Measurements from ENCODE around the gene HIBCH.
"Not testable (repeated sequence)": the region's sequence is repeated elsewhere in the genome, so short reads cannot be mapped to it uniquely, and the experiment has no call there.

HIBCH gene

DNA sequence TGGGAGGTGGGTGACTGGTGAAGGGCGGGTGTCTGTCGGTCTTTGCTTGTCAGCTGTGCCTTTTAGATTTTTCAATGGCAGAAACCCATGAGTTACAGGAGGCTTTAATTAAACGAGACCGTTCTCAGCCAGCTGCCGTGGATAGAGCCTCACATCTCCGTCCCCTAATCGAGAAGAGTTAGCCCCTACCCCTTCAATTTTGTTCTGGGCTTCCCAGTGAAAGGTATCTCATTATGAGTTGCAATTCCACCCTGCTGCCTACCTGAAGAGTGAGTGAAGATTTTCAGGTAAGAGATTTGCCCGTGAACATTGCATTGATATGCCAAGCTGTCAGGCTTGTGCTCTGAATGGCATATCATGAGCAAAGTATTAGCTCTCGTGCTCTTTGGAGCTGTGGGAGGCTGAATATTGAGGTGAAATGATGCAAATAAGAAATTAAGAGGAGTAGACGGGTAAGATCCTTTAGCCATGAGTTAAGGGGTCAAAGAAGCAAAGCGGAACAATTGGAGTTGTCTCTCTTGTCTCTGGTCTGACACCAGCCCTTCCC lies 138.4 kb downstream of the HIBCH start:
- no peak for DNase-seq

DNA sequence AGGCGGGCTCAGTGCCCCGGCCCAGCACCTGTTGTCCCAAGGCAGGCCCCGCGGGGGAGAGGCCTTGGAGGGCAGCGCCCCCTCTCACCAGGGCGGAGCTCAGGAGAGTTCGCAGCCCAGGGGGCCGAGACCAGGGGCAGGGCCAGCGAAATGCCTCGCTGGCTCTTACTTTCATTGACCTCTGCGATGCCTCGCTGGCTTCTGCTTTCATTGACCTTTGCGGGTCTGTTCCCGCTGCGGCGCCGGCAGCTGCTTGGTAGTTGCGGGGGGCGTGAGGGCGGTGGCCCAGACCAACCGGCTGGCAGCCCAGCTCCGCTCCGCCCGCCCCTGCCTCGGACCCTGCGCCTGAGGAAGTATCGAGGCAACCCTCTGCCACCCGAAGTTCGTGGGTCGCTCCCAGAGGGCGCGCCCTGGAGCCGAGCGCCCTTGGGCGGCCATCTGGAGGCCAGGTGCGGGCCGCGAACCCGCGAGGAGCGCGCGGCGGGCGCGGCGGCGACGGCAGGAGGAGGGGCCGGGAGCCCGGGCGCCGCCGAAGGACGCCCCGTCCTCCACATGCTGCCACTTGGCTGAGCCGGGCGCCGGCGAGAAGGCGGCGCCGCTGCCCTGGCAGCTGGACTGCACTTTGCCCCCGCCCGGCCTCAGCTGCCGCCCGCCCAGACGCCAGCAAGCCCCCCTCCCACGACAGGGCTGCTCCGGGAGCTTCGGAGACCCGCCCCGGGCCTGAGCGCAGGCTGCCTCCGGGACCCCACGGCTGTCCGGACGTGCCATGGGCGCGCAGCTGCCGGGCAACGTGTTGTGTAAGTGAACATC lies 139.1 kb downstream of the HIBCH start:
- no peak for DNase-seq

DNA sequence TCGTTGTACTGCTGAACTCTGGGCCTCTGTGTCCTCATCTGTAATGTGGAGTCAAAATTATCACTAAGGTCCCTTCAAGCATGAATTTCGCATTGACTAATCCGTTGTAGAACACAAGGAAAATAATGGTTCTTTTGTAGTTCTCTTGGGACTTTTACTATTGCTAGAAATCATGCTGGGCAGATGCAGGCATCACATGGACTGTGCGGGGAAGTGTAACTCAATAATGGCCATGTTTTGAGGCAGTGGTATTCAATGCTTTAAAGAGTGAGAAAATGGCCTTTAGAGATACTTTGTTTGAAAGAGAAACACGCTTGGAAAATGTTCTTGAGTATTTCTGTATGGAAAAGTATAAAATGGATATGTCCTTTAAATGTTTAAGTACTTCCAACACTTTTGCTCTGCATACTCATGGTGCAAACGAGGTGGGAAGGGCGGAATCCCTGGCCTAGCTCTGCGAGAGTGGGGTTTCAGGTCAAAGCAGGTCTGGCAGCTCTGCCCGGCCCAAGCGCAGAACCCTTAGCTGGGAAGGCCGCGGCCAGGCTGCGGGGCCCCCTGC lies 139.8 kb downstream of the HIBCH start:
- no peak for DNase-seq

DNA sequence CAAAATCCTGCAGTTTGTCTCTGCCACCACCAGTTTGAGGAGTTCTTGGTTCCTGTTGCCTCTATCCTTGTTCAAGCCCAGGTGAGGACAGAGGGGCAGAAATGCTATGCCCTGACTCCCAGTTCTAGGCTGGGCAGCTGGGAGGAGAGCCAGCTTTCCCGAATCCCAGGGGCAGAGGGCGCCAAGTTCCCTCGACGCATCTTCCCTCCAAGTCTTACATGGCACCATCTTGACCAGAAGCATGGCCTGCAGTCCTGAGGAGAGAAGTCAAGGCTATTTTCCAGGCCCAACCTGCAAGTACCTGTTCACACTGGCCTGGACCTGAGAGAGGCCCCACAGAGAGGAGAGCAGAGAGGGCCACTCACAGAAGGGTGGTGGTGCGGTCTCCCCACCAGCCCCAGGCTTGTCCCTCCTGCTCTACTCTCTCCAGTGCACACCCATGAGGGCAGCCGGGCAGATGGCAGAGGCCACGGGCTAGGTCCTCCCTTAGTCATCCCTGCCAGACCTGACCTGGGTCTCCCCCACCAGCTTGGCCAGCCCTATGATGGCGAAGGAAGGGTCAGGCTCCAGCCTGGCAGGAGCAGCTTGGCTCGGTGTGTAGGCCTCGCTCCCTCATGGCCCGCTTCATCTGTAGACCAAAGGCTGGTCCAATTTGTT lies 141.4 kb downstream of the HIBCH start:
- DNase-seq = no peak

DNA sequence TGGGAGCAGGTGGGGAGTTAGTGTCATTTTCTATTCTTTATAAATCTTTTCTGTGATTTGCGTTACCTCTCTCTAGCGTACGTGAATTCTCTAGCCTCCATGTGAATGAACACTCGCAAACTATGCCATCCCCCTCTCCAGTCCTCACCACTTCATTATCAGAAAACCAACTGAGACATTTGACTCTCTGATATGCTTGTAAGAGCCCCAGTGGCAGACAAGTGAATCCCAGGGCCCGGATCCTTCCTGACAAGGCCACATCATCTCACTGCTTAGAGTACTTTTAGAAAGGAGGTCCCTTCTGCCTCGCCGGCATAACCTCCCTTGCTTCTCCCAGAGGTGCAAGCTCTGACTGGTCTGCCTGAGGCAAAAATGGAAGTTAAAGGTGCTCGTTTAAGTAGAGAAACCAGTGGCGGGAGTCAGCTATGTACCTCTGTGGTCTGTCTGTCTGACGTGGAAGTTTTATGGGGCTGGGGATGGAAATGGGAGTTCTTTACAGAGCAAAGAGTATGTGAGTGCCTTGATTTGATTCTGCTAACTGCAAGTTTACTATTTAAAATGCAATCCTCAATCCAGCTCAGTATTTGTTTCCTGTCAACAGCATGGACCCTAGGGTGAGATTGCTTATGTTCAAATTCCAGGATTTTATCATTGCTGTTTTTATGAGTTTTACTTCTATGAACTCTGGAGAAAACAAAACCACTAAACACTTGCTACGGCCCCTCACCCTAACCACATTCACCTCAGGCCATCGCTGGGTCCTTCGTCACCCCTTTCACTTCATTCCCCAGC lies 142.2 kb downstream of the HIBCH start:
- DNase-seq = no peak

DNA sequence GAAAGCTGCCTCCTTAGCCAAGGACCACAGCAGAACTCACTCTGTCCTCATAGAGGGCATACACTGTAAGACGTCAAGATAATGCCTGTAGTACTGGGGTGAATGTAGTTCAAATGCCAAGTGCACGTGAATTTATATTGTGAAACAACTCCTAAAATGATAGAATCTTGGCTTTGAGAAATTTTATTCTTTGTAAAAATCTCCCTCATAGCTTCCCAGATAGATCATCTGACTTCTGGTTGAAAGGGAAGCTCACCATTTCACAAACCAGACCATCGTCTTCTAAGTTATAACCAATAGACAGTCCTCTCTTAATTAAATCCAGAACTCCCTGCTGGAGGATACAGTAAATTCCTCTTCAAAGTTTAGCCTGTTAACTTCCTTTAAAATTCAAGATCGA lies 146.2 kb downstream of the HIBCH start:
- no peak for DNase-seq

DNA sequence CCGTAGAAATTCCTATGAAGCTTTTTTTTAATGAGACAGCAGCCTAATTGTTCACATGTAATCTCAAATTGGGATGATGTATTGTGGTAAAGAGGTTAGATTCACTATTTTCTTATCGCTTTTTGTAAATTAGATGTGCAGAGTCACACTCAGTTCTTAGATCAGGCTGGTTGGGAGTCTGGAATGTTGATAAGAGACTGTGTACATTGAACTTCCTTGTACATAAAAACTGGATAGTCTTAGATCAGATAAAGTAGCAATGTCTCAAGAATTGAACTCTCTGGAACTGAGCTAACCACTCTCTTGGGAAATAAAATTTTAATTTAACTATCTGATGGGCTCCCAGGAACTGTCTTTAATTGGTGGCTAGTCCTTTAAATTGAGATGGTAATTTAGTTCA lies 149.0 kb downstream of the HIBCH start:
- no peak for DNase-seq

DNA sequence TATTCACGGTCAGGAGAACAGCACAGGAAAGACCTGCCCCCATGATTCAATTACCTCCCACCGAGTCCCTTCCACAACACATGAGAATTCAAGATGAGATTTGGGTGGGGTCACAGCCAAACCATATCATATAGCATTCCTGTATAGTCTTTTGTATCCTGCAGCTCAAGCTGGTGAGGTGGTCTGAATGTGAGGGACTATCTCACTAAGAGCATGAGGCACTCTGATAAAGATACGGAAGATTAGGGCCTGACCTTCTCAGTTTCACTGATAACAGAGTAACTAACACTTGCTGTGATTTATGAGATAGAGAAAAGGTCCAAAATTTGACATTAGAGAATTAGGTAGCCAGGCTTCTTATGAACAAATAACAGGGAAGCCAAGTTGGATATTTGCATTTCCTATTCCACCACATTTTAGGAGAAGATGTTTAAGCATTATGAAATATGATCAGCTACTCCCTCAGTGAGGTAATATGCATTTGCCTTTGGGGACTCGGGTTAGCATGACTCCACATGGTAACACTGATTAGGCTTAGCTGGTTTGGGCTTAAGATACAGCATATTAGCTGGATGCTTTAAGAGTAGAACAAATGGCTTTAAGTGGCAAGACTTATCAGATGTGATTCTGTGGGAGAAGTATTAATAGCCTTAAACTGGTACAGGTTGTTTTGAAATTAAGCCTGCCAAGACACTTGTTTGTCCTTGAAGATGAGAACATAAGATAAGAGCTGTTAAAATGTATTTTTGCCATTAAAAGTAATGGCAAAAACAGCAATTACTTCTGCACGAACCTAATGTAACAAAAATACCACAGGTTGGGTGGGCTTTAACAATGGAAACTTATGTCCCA lies 150.2 kb downstream of the HIBCH start:
- DNase-seq = no peak

DNA sequence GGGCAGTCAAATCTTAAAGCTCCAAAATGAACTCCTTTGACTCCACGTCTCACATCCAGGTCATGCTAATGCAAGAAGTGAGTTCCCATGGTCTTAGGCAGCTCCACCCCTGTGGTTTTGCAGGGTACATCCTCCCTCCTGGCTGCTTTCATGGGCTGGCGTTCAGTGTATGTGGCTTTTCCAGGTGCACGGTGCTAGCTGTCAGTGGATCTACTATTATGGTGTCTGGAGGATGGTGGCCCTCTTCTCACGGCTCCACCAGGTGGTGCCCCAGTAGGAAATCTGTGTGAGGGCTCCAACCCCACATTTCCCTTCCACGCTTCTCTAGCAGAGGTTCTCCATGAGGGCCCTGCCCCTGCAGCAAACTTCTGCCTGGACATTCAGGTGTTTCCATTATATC lies 151.9 kb downstream of the HIBCH start:
- no peak for DNase-seq

DNA sequence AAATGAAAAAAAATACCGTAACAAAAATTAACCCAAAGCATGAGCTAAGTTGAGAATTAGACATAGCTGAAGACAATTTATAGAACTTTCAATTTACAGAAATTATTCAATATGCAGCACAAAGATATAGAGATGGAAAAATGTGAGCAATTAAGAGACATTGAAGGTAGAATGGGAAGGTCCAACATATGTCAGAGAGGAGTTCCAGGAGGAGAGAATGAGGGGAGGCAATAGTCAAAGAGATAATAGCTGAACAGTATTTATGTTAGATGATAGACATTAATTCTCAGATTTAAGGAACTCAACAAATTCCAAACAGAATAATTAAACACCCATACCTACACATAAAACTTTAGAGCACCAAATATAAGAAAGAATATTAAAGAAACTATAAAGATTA lies 154.1 kb downstream of the HIBCH start:
- DNase-seq = no peak

DNA sequence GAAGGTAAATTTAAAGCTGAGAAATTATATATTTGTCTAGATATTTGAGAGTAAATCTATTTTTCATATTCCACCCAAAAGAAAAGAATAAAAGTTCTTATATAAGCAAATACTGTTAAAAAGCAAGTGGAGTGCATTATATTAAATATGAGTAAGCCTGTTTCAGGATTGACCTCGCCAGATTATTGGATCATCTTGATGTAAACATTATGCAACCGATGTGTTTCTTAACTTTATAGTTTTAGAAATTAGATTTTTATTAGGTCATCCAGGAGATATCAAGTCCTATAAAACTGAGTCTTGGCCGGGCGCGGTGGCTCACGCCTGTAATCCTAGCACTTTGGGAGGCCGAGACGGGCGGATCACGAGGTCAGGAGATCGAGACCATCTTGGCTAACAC lies 156.8 kb downstream of the HIBCH start:
- DNase-seq = no peak

DNA sequence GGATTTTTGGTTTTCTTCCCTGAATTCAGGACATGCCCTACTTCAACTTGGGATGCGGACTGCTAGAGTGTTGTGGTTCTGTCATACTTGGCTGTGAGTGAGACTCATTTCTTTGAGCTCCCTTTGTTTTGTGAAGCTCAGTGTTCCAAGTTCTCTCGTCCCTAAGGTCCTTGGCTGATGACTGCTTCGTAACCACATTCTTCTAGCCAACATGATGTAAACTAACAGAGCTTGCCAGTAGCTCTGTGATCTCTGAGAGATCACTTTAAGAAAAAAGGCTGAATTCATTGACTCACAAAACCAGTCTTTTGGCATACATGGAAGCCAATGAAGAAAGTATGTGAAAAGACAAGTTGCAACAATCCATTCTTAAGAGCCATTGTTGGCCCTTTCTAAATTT lies 160.2 kb downstream of the HIBCH start:
- no peak for DNase-seq

DNA sequence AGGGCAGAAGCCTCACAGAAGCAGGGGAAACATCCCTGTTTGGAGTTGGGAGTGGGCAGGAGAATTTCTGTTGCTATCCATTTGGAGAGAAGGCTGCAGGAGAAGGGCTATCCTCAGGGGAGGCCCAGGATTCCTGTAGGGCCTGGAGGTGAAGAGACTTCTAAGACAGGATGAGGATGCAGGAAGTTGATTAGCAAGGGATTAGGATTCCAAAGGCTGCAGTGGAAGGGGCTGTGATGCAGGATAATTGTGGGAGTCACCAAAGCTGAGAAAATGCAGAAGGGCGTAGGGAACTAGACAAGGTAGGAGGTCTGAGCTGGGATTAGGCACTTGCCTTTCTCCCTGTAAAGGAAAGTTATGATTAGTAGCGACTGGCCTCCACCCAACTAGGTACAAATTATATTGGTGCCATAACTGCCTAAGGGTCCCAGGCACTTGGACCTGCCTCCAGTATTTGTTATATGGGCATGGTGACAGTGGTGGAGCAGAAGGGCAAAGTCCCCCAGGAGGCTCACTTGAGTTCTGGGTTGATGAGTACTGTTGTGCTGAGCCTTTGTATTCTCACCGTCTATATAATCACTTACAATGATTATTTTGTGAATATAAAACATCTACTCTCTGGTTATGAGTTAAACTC lies 160.7 kb downstream of the HIBCH start:
- DNase-seq = no peak

DNA sequence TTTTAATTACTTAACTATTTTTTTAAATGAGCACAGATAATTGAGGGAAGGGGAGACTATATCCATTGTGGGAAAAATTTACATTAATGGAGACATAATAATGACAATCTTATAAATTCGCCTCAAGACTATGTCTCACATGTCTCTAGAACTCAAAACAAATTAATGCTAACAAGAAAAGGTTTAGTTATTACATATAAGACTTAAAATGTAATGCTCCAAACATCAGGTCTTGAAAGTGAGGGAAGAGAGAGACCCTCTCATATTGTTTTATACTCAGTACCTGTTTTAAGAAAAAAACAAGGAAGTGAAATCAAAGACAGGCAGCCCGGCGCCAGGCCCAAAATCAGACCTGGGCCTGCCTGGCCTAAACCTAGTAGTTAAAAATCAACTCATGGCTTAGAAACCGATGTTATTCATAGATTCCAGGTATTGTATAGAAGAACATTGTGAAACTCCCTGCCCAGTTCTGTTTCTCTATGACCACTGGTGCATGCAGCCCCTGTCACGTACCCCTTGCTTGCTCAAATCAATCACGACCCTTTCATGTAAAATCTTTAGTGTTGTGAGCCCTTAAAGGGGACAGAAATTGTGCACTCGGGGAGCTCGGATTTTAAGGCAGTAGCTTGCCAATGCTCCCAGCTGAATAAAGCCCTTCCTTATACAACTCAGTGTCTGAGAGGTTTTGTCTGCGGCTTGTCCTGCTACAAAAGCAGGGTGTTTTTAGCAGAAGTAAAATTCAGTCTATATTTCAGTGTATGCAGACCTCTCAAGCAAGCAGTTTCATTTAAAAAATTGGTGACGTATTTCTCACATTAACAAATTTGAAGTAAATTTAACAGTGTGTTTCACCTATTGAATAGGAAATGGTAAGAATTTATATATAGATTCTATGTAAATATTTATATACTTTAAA lies 161.8 kb downstream of the HIBCH start:
- DNase-seq = not testable (repeated sequence)

DNA sequence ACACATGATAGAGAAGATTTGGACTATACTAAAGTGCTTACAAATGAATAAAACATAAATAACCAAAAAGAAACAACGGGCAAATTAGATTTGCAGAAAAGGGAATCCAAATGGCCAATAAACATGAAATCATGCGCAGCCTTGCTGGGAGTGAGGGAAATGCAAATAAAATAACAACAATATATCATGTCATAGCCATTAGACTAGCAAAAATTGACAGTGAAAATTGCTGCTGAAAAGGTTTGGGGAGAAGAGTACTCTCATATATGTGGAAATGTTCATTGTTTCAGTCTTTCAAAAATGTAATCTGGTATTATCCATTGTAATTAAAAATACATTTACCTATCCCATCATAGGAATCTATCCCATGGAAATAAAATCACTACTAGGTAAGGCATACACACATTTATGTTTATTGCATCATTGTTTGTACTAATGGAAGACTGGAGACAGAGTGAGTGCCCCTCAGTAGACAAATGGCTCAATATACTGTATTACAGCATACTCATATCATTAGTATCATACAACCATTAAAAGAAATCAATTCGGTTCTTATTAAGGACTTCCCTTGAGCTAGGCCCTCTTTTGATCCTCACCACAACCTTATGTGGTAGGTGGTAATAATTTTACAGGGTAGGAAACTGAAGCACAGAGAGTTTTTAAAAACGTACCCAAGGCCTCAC lies 163.0 kb downstream of the HIBCH start:
- no peak for DNase-seq
